Breast epithelium (tissue), 3 donors: Measurements from ENCODE around the gene LBHD2.

ENCODE experiments used
- CTCF ChIP-seq, 3 donors: fragments of 450-650 bp; IDR thresholded peaks; one replicate each; pipeline ENCODE4 v1.5.1; 2016 to 2017; ENCODE audit warnings: antibody characterized with exemption in 3 of 3, mild to moderate bottlenecking in 3 of 3, moderate library complexity in 3 of 3
- POLR2A ChIP-seq: fragments of 450-650 bp; IDR thresholded peaks from one replicate; pipeline ENCODE4 v1.6.1; 2016; ENCODE audit warnings: antibody characterized with exemption, mild to moderate bottlenecking, moderate library complexity
- POLR2AphosphoS5 ChIP-seq, 3 donors: sonication (generic); formaldehyde crosslinking; IDR thresholded peaks; one replicate each; pipeline ENCODE4 v1.6.1; 2017; ENCODE audit warnings: antibody characterized with exemption in 3 of 3

GRCh38 chr14:103101963-103102688, 18.1 kb downstream of the LBHD2 start:
- TF ChIP-seq POLR2A: no peak
- TF ChIP-seq CTCF (IDR thresholded peaks at IDR 0.05): no peak
- TF ChIP-seq POLR2AphosphoS5 (IDR thresholded peaks at IDR 0.05): no peak
